GM20000 (cell line): ENCODE measurements around the gene STIM2.

ENCODE experiments used
- DNase-seq: peaks from one replicate; pipeline ENCODE4 v3.0.0; 2012; ENCODE audit warnings: low spot score
- CTCF ChIP-seq: IDR thresholded peaks from 2 replicates; pipeline ENCODE4 v1.5.1; 2012; ENCODE audit warnings: mild to moderate bottlenecking, control low read depth; ENCODE audit errors: extremely low read depth, missing control alignments

Gene STIM2

GRCh38 chr4:26839016-26839415 lies 21.6 kb upstream of the STIM2 start:
- no peak for TF ChIP-seq CTCF
- no peak for DNase-seq

- DNase-seq, result no peak
- no peak for TF ChIP-seq CTCF
Observed at GRCh38 chr4:26839534-26839951, 21.1 kb upstream of the STIM2 start.

GRCh38 chr4:26840786-26841185 lies 19.9 kb upstream of the STIM2 start:
- no peak for DNase-seq
- no peak for TF ChIP-seq CTCF

- no peak for DNase-seq
Observed at GRCh38 chr4:26842911-26843310, 17.7 kb upstream of the STIM2 start.

GRCh38 chr4:26850528-26850927 lies 10.1 kb upstream of the STIM2 start:
- no peak for TF ChIP-seq CTCF
- DNase-seq, result no peak

More at GRCh38 chr4:26842911-26843310, 17.7 kb upstream of the STIM2 start:
- TF ChIP-seq CTCF, result no peak

GRCh38 chr4:26851129-26851528 lies 9.5 kb upstream of the STIM2 start:
- no peak for DNase-seq
- TF ChIP-seq CTCF, result no peak

- no peak for DNase-seq
Observed at GRCh38 chr4:26854701-26855100, 5.9 kb upstream of the STIM2 start.

More at GRCh38 chr4:26854701-26855100, 5.9 kb upstream of the STIM2 start:
- TF ChIP-seq CTCF, result no peak
